ENCODE results near the gene FCHO2. TPM values are rescaled to one million over a fixed set of nuclear protein-coding genes. Genes with fewer than 3 reads are reported as not detected.

Gene FCHO2
- total RNA-seq, 1 experiment from 2014 or later: 16.9 TPM

DNA sequence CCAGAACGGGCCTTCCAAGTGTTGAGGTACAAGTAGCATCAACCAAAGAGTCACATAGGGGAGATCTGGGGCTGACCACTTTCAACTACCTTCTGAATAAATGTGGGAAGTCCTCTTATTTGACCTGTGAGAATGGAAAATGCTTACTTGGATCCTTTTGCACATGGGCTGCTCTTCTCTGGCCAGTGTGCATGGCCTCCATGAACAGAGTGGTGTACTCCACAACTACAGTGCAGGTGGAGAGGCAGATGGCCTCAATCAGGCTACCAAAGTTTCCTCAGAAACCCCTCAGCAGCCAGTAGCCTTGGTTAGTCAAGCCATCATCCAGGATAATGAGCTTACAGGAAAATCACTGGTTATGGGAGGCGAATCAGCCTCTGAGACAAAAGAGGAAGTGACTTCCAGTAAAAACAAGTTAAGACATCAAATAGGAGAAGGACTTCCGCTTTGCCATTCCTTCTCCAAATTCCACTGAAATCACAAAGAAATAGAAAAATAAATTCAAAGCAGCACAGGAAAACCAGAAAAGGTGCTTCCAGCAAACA, 18.3 kb upstream of the FCHO2 start:
- CTCF ChIA-PET: no interaction called here
- no peak for DNase-seq (ENCODE audit: unreplicated experiment)
- POLR2A ChIA-PET: interaction anchor here (0.6 to 2.9 kb wide), 4 partner anchors 9 to 25 kb away, joined by 3 to 14 read pairs (median 4); partner anchors contain the start of gene FCHO2
- H3K36me3 Mint-ChIP-seq (ENCODE audit: insufficient read depth, unreplicated experiment): peaks cover 6% of the 10 kb centered on the region
- H3K9me3 Mint-ChIP-seq (ENCODE audit: unreplicated experiment): no peaks in the 10 kb centered on the region
- H3K27ac Mint-ChIP-seq (ENCODE audit: low read depth, unreplicated experiment): no peak overlapping the region
- no TSS peak for BruUV-seq (replicated peaks)
- intact Hi-C loops (cut with micrococcal nuclease): no loop called here
- H3K4me1 Mint-ChIP-seq (ENCODE audit: insufficient read depth, unreplicated experiment): no peaks in the 10 kb centered on the region
- H3K4me3 Mint-ChIP-seq (ENCODE audit: unreplicated experiment): no peak overlapping the region
- TF ChIP-seq, protein P1, sequence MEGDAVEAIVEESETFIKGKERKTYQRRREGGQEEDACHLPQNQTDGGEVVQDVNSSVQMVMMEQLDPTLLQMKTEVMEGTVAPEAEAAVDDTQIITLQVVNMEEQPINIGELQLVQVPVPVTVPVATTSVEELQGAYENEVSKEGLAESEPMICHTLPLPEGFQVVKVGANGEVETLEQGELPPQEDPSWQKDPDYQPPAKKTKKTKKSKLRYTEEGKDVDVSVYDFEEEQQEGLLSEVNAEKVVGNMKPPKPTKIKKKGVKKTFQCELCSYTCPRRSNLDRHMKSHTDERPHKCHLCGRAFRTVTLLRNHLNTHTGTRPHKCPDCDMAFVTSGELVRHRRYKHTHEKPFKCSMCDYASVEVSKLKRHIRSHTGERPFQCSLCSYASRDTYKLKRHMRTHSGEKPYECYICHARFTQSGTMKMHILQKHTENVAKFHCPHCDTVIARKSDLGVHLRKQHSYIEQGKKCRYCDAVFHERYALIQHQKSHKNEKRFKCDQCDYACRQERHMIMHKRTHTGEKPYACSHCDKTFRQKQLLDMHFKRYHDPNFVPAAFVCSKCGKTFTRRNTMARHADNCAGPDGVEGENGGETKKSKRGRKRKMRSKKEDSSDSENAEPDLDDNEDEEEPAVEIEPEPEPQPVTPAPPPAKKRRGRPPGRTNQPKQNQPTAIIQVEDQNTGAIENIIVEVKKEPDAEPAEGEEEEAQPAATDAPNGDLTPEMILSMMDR (IDR thresholded peaks at IDR 0.05; ENCODE audit: unreplicated experiment): no peak
- H3K27me3 Mint-ChIP-seq (ENCODE audit: insufficient read depth, unreplicated experiment): no peaks in the 10 kb centered on the region

DNA sequence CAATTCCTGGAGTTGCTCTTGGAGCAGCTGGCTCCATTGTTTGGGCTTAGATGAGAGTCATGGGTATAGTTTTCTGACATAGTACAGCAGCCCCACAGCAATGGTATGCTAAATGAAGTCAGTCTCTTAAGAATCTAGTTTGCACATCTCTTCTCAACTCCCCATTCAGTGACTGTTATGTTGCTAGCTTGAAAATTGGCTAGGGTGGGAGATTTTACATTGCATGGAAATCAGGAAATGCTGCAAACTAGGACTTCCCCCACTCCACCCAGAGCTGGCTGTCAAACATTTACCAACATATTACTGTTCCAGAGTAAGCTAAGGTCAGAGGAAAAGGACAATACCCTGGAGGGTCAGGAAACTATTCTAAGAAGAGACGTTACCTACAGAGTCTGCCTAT, 17.6 kb upstream of the FCHO2 start:
- ChIA-PET POLR2A (interaction anchor here (0.6 to 2.9 kb wide), 4 partner anchors 9 to 25 kb away, joined by 3 to 14 read pairs (median 4); partner anchors contain the start of gene FCHO2), CTCF (no interaction called here)
- no peaks in the 10 kb centered on the region for H3K27me3 Mint-ChIP-seq (ENCODE audit: insufficient read depth, unreplicated experiment)
- TF ChIP-seq, protein P1 (IDR thresholded peaks at IDR 0.05; ENCODE audit: unreplicated experiment): no peak
- H3K4me3 Mint-ChIP-seq (ENCODE audit: unreplicated experiment): no peak overlapping the region
- no TSS peak for BruUV-seq (replicated peaks)
- H3K4me1 Mint-ChIP-seq (ENCODE audit: insufficient read depth, unreplicated experiment): peaks cover 1% of the 10 kb centered on the region
- H3K9me3 Mint-ChIP-seq (ENCODE audit: unreplicated experiment): no peaks in the 10 kb centered on the region
- no peak for DNase-seq (ENCODE audit: unreplicated experiment)
- intact Hi-C loops (cut with micrococcal nuclease): no loop called here
- H3K27ac Mint-ChIP-seq (ENCODE audit: low read depth, unreplicated experiment): no peak overlapping the region
- peaks cover 6% of the 10 kb centered on the region for H3K36me3 Mint-ChIP-seq (ENCODE audit: insufficient read depth, unreplicated experiment)

DNA sequence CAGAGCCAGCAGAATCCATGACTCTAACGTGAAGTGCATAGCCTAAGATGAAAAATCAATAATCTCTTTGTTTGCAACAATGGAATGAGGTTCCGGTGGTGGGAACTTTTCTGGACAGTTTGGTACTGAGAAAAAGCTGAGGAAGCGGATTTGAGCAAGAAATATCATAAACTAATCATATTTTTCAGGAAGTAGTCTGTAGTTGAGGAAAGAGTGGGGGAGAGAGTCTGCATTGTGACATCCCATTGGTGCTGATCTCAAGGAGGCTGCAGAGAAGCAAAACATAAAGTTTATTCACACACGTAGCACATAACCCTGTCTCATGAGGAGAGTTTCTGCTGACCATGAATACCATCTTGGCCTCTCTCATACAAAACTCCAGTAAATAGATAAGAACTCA, 15.8 kb upstream of the FCHO2 start:
- BruUV-seq (replicated peaks): no TSS peak
- no peaks in the 10 kb centered on the region for H3K27me3 Mint-ChIP-seq (ENCODE audit: insufficient read depth, unreplicated experiment)
- intact Hi-C loops (cut with micrococcal nuclease): no loop called here
- peaks cover 6% of the 10 kb centered on the region for H3K36me3 Mint-ChIP-seq (ENCODE audit: insufficient read depth, unreplicated experiment)
- DNase-seq (ENCODE audit: unreplicated experiment): no peak
- CTCF ChIA-PET: no interaction called here
- TF ChIP-seq, protein P1 (IDR thresholded peaks at IDR 0.05; ENCODE audit: unreplicated experiment): no peak
- peak overlapping the region; percentile 17 for H3K27ac Mint-ChIP-seq (ENCODE audit: low read depth, unreplicated experiment)
- POLR2A ChIA-PET: no interaction called here
- peaks cover 13% of the 10 kb centered on the region for H3K4me1 Mint-ChIP-seq (ENCODE audit: insufficient read depth, unreplicated experiment)
- H3K4me3 Mint-ChIP-seq (ENCODE audit: unreplicated experiment): no peak overlapping the region
- H3K9me3 Mint-ChIP-seq (ENCODE audit: unreplicated experiment): no peaks in the 10 kb centered on the region

DNA sequence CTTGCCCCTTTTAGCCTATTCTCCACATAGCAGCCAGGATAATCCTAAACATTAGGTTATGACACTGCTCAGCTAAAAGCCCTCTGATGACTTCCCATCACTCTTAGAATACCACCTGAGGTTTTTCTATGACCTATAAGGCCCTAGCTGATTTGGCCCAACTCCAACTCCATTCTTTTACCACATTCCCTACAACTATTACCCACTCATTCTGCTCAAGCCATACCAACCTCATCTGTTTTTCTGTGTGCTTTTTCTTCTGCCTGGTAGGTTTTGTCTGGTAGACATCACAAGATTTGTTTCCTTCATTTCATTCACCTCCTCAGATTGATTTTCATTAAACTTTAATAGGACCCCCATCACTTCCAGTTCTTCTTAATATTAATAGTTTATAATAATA, 12.5 kb upstream of the FCHO2 start:
- H3K27me3 Mint-ChIP-seq (ENCODE audit: insufficient read depth, unreplicated experiment): no peaks in the 10 kb centered on the region
- BruUV-seq (replicated peaks): no TSS peak
- no peak for DNase-seq (ENCODE audit: unreplicated experiment)
- CTCF ChIA-PET: no interaction called here
- peaks cover 6% of the 10 kb centered on the region for H3K36me3 Mint-ChIP-seq (ENCODE audit: insufficient read depth, unreplicated experiment)
- intact Hi-C loops (cut with micrococcal nuclease): no loop called here
- TF ChIP-seq, protein P1 (IDR thresholded peaks at IDR 0.05; ENCODE audit: unreplicated experiment): no peak
- H3K9me3 Mint-ChIP-seq (ENCODE audit: unreplicated experiment): peaks cover 10% of the 10 kb centered on the region
- POLR2A ChIA-PET: no interaction called here
- no peak overlapping the region for H3K27ac Mint-ChIP-seq (ENCODE audit: low read depth, unreplicated experiment)
- peaks cover 25% of the 10 kb centered on the region for H3K4me1 Mint-ChIP-seq (ENCODE audit: insufficient read depth, unreplicated experiment)
- H3K4me3 Mint-ChIP-seq (ENCODE audit: unreplicated experiment): no peak overlapping the region

Data from MCF 10A (cell line).